KMS-11 (cell line): ENCODE measurements around the gene FAM149B1.

ENCODE experiments used
- H2AFZ ChIP-seq: fragments of 200-600 bp; sonication (generic); 2 replicates; pipeline ENCODE4 v1.6.1; 2016; ENCODE audit warnings: antibody characterized with exemption, mixed run types, low read depth
- H3K27ac ChIP-seq: fragments of 200-600 bp; sonication (generic); 2 replicates; pipeline ENCODE4 v1.6.1; 2016; ENCODE audit warnings: mild to moderate bottlenecking, mixed run types
- H3K27me3 ChIP-seq: fragments of 200-600 bp; sonication (generic); 2 replicates; pipeline ENCODE4 v1.6.1; 2017; ENCODE audit warnings: mild to moderate bottlenecking, low read depth, mixed run types, moderate library complexity; ENCODE audit not compliant: insufficient read depth
- H3K36me3 ChIP-seq: fragments of 200-600 bp; sonication (generic); 2 replicates; pipeline ENCODE4 v1.6.1; 2017; ENCODE audit warnings: mild to moderate bottlenecking, mixed run types; ENCODE audit not compliant: insufficient read depth
- H3K4me1 ChIP-seq: fragments of 200-600 bp; sonication (generic); 2 replicates; pipeline ENCODE4 v1.6.1; 2016; ENCODE audit warnings: mild to moderate bottlenecking, low read depth, mixed run types; ENCODE audit not compliant: poor library complexity, severe bottlenecking
- H3K4me2 ChIP-seq: fragments of 200-600 bp; sonication (generic); 2 replicates; pipeline ENCODE4 v1.7.0; 2016; ENCODE audit warnings: mild to moderate bottlenecking, mixed run types
- H3K4me3 ChIP-seq: fragments of 200-600 bp; sonication (generic); IDR thresholded peaks from 2 replicates; pipeline ENCODE4 v1.6.1; 2017; ENCODE audit warnings: low read depth, low read length, mixed read lengths; ENCODE audit not compliant: insufficient read depth
- H3K79me2 ChIP-seq: fragments of 200-600 bp; sonication (generic); 2 replicates; pipeline ENCODE4 v1.6.1; 2016; ENCODE audit warnings: low read depth, mixed run types; ENCODE audit not compliant: insufficient read depth
- H3K9ac ChIP-seq: fragments of 200-600 bp; sonication (generic); 2 replicates; pipeline ENCODE4 v1.6.1; 2016; ENCODE audit warnings: mild to moderate bottlenecking, mixed run types
- H4K20me1 ChIP-seq: fragments of 200-600 bp; sonication (generic); 2 replicates; pipeline ENCODE4 v1.6.1; 2016; ENCODE audit warnings: mild to moderate bottlenecking, mixed run types; ENCODE audit not compliant: insufficient read depth
- CTCF ChIP-seq: fragments of 200-600 bp; sonication (generic); conservative IDR thresholded peaks from 2 replicates; pipeline ENCODE4 v1.6.1; 2017; ENCODE audit warnings: low read depth, mild to moderate bottlenecking, antibody characterized with exemption, low read length, moderate library complexity, mixed read lengths

The FAM149B1 gene

GRCh38 chr10:73220989-73221388, 53.1 kb downstream of the FAM149B1 start:
- no peak overlapping the region for H3K27ac ChIP-seq
- TF ChIP-seq CTCF, result no peak
- H3K9ac ChIP-seq, result no peak overlapping the region
- H4K20me1 ChIP-seq, result no peaks in the 10 kb centered on the region
- H3K4me3 ChIP-seq, result no peak overlapping the region
- peaks cover 27% of the 10 kb centered on the region for H3K4me1 ChIP-seq
- H2AFZ ChIP-seq, result no peak overlapping the region
- H3K27me3 ChIP-seq, result no peaks in the 10 kb centered on the region
- no peaks in the 10 kb centered on the region for H3K36me3 ChIP-seq
- H3K4me2 ChIP-seq, result no peak overlapping the region
- H3K79me2 ChIP-seq, result no peaks in the 10 kb centered on the region

GRCh38 chr10:73225518-73225917, 57.6 kb downstream of the FAM149B1 start:
- TF ChIP-seq CTCF, result no peak
- no peaks in the 10 kb centered on the region for H3K27me3 ChIP-seq
- no peak overlapping the region for H3K4me2 ChIP-seq
- H3K4me1 ChIP-seq, result no peaks in the 10 kb centered on the region
- no peaks in the 10 kb centered on the region for H3K36me3 ChIP-seq
- H3K4me3 ChIP-seq, result no peak overlapping the region
- no peak overlapping the region for H3K27ac ChIP-seq
- H3K79me2 ChIP-seq, result no peaks in the 10 kb centered on the region
- H3K9ac ChIP-seq, result no peak overlapping the region
- H4K20me1 ChIP-seq, result no peaks in the 10 kb centered on the region
- H2AFZ ChIP-seq, result no peak overlapping the region

GRCh38 chr10:73226663-73227062, 58.7 kb downstream of the FAM149B1 start:
- no peak overlapping the region for H3K4me2 ChIP-seq
- H3K4me3 ChIP-seq, result no peak overlapping the region
- no peaks in the 10 kb centered on the region for H3K4me1 ChIP-seq
- H3K27ac ChIP-seq, result no peak overlapping the region
- no peak for TF ChIP-seq CTCF
- no peaks in the 10 kb centered on the region for H4K20me1 ChIP-seq
- no peaks in the 10 kb centered on the region for H3K27me3 ChIP-seq
- no peaks in the 10 kb centered on the region for H3K36me3 ChIP-seq
- H3K9ac ChIP-seq, result no peak overlapping the region
- no peaks in the 10 kb centered on the region for H3K79me2 ChIP-seq
- no peak overlapping the region for H2AFZ ChIP-seq

GRCh38 chr10:73228247-73228646, 60.3 kb downstream of the FAM149B1 start:
- H3K9ac ChIP-seq, result no peak overlapping the region

More at GRCh38 chr10:73228247-73228646, 60.3 kb downstream of the FAM149B1 start:
- no peaks in the 10 kb centered on the region for H3K79me2 ChIP-seq
- H2AFZ ChIP-seq, result no peak overlapping the region
- no peaks in the 10 kb centered on the region for H3K27me3 ChIP-seq
- H3K4me2 ChIP-seq, result no peak overlapping the region
- H3K36me3 ChIP-seq, result no peaks in the 10 kb centered on the region
- no peak for TF ChIP-seq CTCF
- H3K27ac ChIP-seq, result no peak overlapping the region
- H4K20me1 ChIP-seq, result no peaks in the 10 kb centered on the region
- no peak overlapping the region for H3K4me3 ChIP-seq
- no peaks in the 10 kb centered on the region for H3K4me1 ChIP-seq
